WERI-Rb-1 (cell line): ENCODE data around the gene NPEPL1.

ENCODE experiments used
- DNase-seq: peaks from one replicate; pipeline ENCODE4 v3.0.0-alpha.2; 2020
- H3K27ac ChIP-seq: fragments of 250-450 bp; sonication (Bioruptor Pico); 2 replicates; pipeline ENCODE4 v1.5.1; 2020; ENCODE audit warnings: mild to moderate bottlenecking, moderate library complexity
- H3K27me3 ChIP-seq: fragments of 250-450 bp; sonication (Bioruptor Pico); 2 replicates; pipeline ENCODE4 v1.5.1; 2021; ENCODE audit warnings: mild to moderate bottlenecking, low read depth, moderate library complexity; ENCODE audit not compliant: insufficient read depth, severe bottlenecking
- H3K36me3 ChIP-seq: fragments of 250-450 bp; sonication (Bioruptor Pico); 2 replicates; pipeline ENCODE4 v1.5.1; 2020; ENCODE audit warnings: mild to moderate bottlenecking, moderate library complexity
- H3K4me3 ChIP-seq: 2 replicates; pipeline ENCODE4 v1.5.1; 2011; ENCODE audit warnings: low read depth, mild to moderate bottlenecking, control low read depth, low read length
- H3K9me3 ChIP-seq: fragments of 250-450 bp; sonication (Bioruptor Pico); 2 replicates; pipeline ENCODE4 v1.5.1; 2021; ENCODE audit warnings: mild to moderate bottlenecking, moderate library complexity; ENCODE audit not compliant: severe bottlenecking
- TF ChIP-seq, protein P1 (sequence below): IDR thresholded peaks from 2 replicates; pipeline ENCODE4 v1.5.1; 2011; ENCODE audit warnings: low read depth, mild to moderate bottlenecking, control low read depth, inconsistent platforms, low read length

NPEPL1 gene

DNA sequence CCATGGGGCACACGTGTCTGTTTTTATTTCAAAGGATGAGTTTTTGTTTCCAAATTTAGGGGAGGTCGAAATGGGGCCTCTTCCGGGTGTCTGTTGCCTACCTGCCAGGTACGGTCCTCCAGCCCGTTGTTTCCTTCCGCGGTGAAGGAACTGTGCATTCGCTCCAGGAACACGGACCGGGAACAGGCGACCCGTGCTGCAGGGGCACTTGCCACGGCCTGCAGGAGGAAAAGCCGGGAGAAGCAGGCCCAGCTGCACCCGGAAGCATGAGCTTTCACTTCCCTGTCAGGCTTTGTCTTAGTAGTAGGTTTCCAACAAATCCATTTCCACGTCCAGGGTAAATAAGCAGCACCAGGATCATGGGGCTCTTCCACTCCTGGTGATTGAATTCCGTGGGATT is 17.0 kb upstream of the NPEPL1 start:
- Histone ChIP-seq H3K4me3 (no peak overlapping the region), H3K27me3 (no peaks in the 10 kb centered on the region), H3K36me3 (peaks cover 51% of the 10 kb centered on the region), H3K27ac (no peak overlapping the region), H3K9me3 (no peaks in the 10 kb centered on the region)
- TF ChIP-seq, protein P1, sequence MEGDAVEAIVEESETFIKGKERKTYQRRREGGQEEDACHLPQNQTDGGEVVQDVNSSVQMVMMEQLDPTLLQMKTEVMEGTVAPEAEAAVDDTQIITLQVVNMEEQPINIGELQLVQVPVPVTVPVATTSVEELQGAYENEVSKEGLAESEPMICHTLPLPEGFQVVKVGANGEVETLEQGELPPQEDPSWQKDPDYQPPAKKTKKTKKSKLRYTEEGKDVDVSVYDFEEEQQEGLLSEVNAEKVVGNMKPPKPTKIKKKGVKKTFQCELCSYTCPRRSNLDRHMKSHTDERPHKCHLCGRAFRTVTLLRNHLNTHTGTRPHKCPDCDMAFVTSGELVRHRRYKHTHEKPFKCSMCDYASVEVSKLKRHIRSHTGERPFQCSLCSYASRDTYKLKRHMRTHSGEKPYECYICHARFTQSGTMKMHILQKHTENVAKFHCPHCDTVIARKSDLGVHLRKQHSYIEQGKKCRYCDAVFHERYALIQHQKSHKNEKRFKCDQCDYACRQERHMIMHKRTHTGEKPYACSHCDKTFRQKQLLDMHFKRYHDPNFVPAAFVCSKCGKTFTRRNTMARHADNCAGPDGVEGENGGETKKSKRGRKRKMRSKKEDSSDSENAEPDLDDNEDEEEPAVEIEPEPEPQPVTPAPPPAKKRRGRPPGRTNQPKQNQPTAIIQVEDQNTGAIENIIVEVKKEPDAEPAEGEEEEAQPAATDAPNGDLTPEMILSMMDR: no peak
- DNase-seq: no peak

DNA sequence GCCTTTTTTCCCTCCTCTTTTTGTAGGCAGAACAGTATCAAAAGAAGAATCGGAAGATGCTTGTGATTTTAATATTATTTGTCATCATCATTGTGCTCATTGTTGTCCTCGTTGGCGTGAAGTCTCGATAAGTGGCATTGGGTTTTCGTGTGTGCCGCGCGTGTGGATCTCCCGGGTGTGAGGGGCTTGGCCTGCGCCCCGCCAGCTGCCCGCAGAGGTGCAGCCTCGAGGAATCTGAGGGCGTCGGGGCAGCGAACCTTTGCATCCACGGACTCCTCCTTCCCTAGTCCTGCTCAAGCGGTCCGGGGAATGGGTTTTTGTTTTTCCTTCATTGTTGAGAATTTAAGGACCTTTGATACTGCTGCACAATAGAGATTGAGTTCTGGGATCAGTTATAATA is 16.4 kb upstream of the NPEPL1 start:
- H3K4me3 ChIP-seq: no peak overlapping the region
- peaks cover 46% of the 10 kb centered on the region for H3K36me3 ChIP-seq
- H3K27me3 ChIP-seq: no peaks in the 10 kb centered on the region
- H3K27ac ChIP-seq: no peak overlapping the region
- H3K9me3 ChIP-seq: no peaks in the 10 kb centered on the region
- TF ChIP-seq, protein P1: no peak
- no peak for DNase-seq

DNA sequence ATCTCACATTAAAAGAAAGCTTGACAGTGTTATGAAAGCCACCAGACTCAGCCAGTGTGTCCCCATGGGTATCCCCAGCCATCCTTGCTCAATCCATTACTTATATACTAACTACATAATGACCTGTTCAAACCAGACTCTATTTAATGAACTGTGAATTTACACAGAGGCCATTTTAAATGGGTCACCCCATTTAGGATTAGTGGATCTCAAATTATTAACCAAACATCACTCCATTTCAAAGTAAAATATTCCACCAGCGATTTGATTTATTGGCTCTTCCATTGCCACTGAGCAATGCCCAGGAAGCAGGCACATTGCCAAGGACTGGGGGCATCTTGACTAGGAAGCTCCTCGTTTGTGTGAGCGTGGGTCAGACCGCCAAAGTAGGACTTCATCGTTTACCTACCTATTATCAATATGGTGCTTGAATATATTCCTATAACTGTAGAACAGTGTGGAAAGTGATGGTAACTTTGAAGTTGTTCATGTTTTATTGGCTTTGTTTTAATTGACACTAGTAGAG is 15.5 kb upstream of the NPEPL1 start:
- H3K27ac ChIP-seq: no peak overlapping the region
- no peak overlapping the region for H3K4me3 ChIP-seq
- H3K27me3 ChIP-seq: no peaks in the 10 kb centered on the region
- TF ChIP-seq, protein P1: no peak
- DNase-seq: no peak
- no peaks in the 10 kb centered on the region for H3K9me3 ChIP-seq
- peaks cover 39% of the 10 kb centered on the region for H3K36me3 ChIP-seq

DNA sequence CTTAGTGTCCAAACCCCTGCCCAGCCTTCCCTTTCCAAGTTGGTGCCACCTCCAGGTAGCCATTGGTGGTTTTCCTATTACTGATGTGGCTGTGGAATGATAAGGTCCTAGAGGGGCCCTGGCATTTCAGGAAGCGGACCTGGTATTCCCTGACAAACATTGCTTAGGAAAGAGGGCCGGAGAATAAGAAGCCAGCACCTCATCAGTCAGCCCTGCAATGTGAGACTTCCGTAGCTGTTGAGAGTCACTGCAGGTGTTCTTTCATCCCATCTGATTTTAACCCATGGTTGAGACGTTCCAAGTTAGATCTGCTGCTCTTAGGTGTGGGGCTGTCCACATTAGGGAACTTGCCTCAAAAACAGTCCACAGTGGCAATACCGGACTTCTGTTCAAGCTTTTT is 14.8 kb upstream of the NPEPL1 start:
- H3K9me3 ChIP-seq: no peaks in the 10 kb centered on the region
- no peak overlapping the region for H3K4me3 ChIP-seq
- H3K27me3 ChIP-seq: no peaks in the 10 kb centered on the region
- TF ChIP-seq, protein P1: no peak
- DNase-seq: no peak
- H3K27ac ChIP-seq: no peak overlapping the region
- H3K36me3 ChIP-seq: peaks cover 36% of the 10 kb centered on the region

DNA sequence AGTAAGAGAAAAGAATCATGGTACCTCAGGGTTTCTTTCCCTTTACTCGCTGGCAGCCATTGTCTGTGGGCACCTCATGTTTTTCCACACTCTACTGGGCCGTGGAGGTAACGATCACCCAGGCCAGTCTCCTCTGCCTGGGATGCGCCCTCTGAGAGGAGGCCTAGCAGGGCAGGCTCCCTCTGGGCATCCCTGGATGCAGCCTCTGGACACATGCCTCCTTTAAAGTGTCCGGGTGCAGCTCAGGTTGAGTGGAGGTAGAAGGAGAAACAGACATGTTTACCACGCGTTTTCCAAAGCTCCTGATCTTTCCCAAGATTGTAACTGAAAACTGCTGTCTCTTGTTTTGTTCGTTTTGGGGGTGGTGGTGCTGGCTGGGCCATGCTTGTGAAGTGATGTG is 13.8 kb upstream of the NPEPL1 start:
- DNase-seq: no peak
- Histone ChIP-seq H3K27ac (no peak overlapping the region), H3K36me3 (peaks cover 28% of the 10 kb centered on the region), H3K9me3 (no peaks in the 10 kb centered on the region), H3K4me3 (no peak overlapping the region), H3K27me3 (no peaks in the 10 kb centered on the region)
- TF ChIP-seq, protein P1: no peak

DNA sequence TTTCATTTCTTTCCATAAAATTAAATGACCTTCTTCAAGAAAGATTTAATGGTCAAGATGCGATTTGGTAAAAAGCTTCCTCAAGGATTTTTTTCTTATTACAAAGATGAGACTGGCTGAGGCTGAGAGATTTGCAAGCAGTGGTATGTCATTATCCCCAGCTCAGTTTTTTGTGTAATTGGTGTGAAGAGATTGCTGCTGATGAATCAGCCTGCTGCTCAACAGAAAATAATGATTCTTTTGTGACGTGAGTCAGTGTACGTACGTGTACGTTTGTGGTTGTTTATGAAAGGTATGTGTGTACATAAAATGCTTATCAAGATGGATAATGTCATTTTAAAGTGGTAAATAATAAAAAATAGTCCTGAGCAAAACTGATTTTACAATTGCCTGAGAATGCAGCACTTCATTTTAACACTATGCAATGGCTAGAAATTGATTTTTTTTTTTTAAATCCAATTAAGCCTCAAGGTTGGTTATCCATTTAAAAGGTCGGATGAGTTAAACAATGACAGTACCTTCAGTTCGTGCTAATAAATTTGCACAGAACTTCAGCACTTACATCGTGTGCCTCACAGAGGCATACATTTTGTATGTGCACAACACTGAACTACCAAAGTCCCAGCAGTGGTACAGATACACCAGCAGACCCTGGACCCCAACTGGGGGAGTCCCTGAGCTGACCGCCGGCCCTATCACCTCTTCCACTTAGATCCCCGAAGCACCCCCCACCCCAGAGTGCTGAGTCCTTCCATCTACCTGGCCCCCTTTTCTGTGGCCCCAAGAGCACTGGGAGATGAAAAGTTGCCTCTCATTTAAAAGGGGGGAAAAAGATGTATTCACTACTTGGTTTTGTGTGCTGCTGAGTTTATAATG is 9.7 kb upstream of the NPEPL1 start:
- Histone ChIP-seq H3K4me3 (no peak overlapping the region), H3K27me3 (no peaks in the 10 kb centered on the region), H3K9me3 (no peaks in the 10 kb centered on the region), H3K27ac (no peak overlapping the region), H3K36me3 (peaks cover 3% of the 10 kb centered on the region; the same call in 1 of the 2 replicates)
- DNase-seq: no peak
- TF ChIP-seq, protein P1: no peak
